Mucosa of rectum (tissue), 2 donors: ENCODE results near the gene STYX.
"Not testable (repeated sequence)": the region's sequence is repeated elsewhere in the genome, so short reads cannot be mapped to it uniquely, and the experiment has no call there.

Source experiments
- H3K27ac ChIP-seq, 2 donors: one replicate each; pipeline ENCODE4 v1.7.0; 2013; ENCODE audit warnings: inconsistent platforms in 2 of 2, low read depth in 2 of 2, low read length in 2 of 2
- H3K27me3 ChIP-seq, 2 donors: one replicate each; pipeline ENCODE4 v1.7.0; 2013; ENCODE audit warnings: low read length in 2 of 2; ENCODE audit not compliant: control insufficient read depth in 2 of 2, insufficient read depth in 2 of 2
- H3K36me3 ChIP-seq, 2 donors: one replicate each; pipeline ENCODE4 v1.7.0; 2013; ENCODE audit warnings: low read length in 2 of 2; ENCODE audit not compliant: control insufficient read depth in 2 of 2, insufficient read depth in 2 of 2
- H3K4me1 ChIP-seq, 2 donors: one replicate each; pipeline ENCODE4 v1.7.0; 2013; ENCODE audit warnings: low read length in 2 of 2, mild to moderate bottlenecking in 1 of 2; ENCODE audit not compliant: control insufficient read depth in 2 of 2, insufficient read depth in 2 of 2
- H3K4me3 ChIP-seq, 2 donors: one replicate each; pipeline ENCODE4 v1.7.0; 2013; ENCODE audit warnings: low read length in 2 of 2
- H3K9ac ChIP-seq, 2 donors: one replicate each; pipeline ENCODE4 v1.7.0; 2013; ENCODE audit warnings: low read length in 2 of 2, low read depth in 1 of 2, mild to moderate bottlenecking in 1 of 2
- H3K9me3 ChIP-seq, 2 donors: one replicate each; pipeline ENCODE4 v1.7.0; 2013; ENCODE audit warnings: low read length in 2 of 2; ENCODE audit not compliant: control insufficient read depth in 2 of 2
- donor health status: healthy.
- donor health status: Normal muscosa, but diverticular disease.

STYX gene

GRCh38 chr14:52724360-52724644 lies 5.7 kb upstream of the STYX start:
- Histone ChIP-seq H3K36me3 (peaks cover 36 to 44% of the 10 kb centered on the region in 2 donors), H3K9ac (no peak overlapping the region), H3K4me3 (no peak overlapping the region)

GRCh38 chr14:52727509-52727908 lies 2.5 kb upstream of the STYX start:
- not testable (repeated sequence) for H3K27me3 ChIP-seq, H3K9me3 ChIP-seq, H3K9ac ChIP-seq, H3K27ac ChIP-seq, H3K4me1 ChIP-seq, H3K4me3 ChIP-seq
- peaks cover 22 to 29% of the 10 kb centered on the region in 2 donors for H3K36me3 ChIP-seq

More at GRCh38 chr14:52724360-52724644, 5.7 kb upstream of the STYX start:
- Histone ChIP-seq H3K27ac (no peak overlapping the region), H3K9me3 (no peaks in the 10 kb centered on the region), H3K27me3 (no peaks in the 10 kb centered on the region), H3K4me1 (no peaks in the 10 kb centered on the region)

- peaks cover 11 to 22% of the 10 kb centered on the region in 2 donors for H3K36me3 ChIP-seq
- not testable (repeated sequence) for H3K9ac ChIP-seq, H3K27me3 ChIP-seq, H3K4me3 ChIP-seq, H3K27ac ChIP-seq, H3K4me1 ChIP-seq, H3K9me3 ChIP-seq
These were observed 931 bp upstream of the STYX start for GRCh38 chr14:52729035-52729434.

GRCh38 chr14:52729585-52729924 lies 411 bp upstream of the STYX start:
- H3K4me1 ChIP-seq, result no peaks in the 10 kb centered on the region
- H3K9me3 ChIP-seq, result no peaks in the 10 kb centered on the region
- peak overlapping the region in 1 of 2 donors; percentile 32 for H3K9ac ChIP-seq
- H3K27ac ChIP-seq, result peak overlapping the region; percentile 1 to 38
- peak overlapping the region; percentile 56 to 73 for H3K4me3 ChIP-seq
- H3K27me3 ChIP-seq, result no peaks in the 10 kb centered on the region
- H3K36me3 ChIP-seq, result peaks cover 7 to 17% of the 10 kb centered on the region in 2 donors

GRCh38 chr14:52730709-52731111 lies 744 bp downstream of the STYX start:
- Histone ChIP-seq H3K27me3 (no peaks in the 10 kb centered on the region), H3K4me1 (no peaks in the 10 kb centered on the region), H3K27ac (peak overlapping the region; percentile 84 to 88), H3K9ac (peak overlapping the region; percentile 92 to 96), H3K4me3 (peak overlapping the region; percentile 88 to 91), H3K9me3 (no peaks in the 10 kb centered on the region), H3K36me3 (peaks cover 3 to 8% of the 10 kb centered on the region in 2 donors)

- H3K27ac ChIP-seq, result no peak overlapping the region
- no peaks in the 10 kb centered on the region for H3K4me1 ChIP-seq
- no peaks in the 10 kb centered on the region for H3K9me3 ChIP-seq
- no peaks in the 10 kb centered on the region for H3K27me3 ChIP-seq
- H3K36me3 ChIP-seq, result peaks cover 0 to 5% of the 10 kb centered on the region in 2 donors
- H3K4me3 ChIP-seq, result no peak overlapping the region
- no peak overlapping the region for H3K9ac ChIP-seq
These were observed 3.9 kb downstream of the STYX start for GRCh38 chr14:52733824-52734223.

GRCh38 chr14:52735921-52736489 lies 6.0 kb downstream of the STYX start:
- peaks cover 0 to 5% of the 10 kb centered on the region in 2 donors for H3K36me3 ChIP-seq
- no peaks in the 10 kb centered on the region for H3K9me3 ChIP-seq
- no peak overlapping the region for H3K9ac ChIP-seq
- H3K27me3 ChIP-seq, result no peaks in the 10 kb centered on the region
- H3K4me3 ChIP-seq, result no peak overlapping the region
- H3K27ac ChIP-seq, result no peak overlapping the region
- H3K4me1 ChIP-seq, result no peaks in the 10 kb centered on the region

GRCh38 chr14:52738409-52738808 lies 8.4 kb downstream of the STYX start:
- Histone ChIP-seq H3K27me3 (no peaks in the 10 kb centered on the region), H3K36me3 (peaks cover 0 to 1% of the 10 kb centered on the region in 2 donors), H3K9ac (no peak overlapping the region), H3K9me3 (no peaks in the 10 kb centered on the region), H3K27ac (no peak overlapping the region), H3K4me3 (no peak overlapping the region), H3K4me1 (no peaks in the 10 kb centered on the region)

- Histone ChIP-seq H3K36me3 (peaks cover 0 to 6% of the 10 kb centered on the region in 2 donors), H3K4me3 (no peak overlapping the region), H3K9ac (no peak overlapping the region), H3K27me3 (no peaks in the 10 kb centered on the region), H3K27ac (no peak overlapping the region), H3K9me3 (no peaks in the 10 kb centered on the region), H3K4me1 (no peaks in the 10 kb centered on the region)
These were observed 10.8 kb downstream of the STYX start for GRCh38 chr14:52740751-52741150.

GRCh38 chr14:52741865-52742264 lies 11.9 kb downstream of the STYX start:
- no peak overlapping the region for H3K9ac ChIP-seq
- no peaks in the 10 kb centered on the region for H3K9me3 ChIP-seq
- H3K27ac ChIP-seq, result peak overlapping the region; percentile 70 to 75

More at GRCh38 chr14:52741865-52742264, 11.9 kb downstream of the STYX start:
- peaks cover 6 to 9% of the 10 kb centered on the region in 2 donors for H3K36me3 ChIP-seq
- no peaks in the 10 kb centered on the region for H3K4me1 ChIP-seq
- H3K27me3 ChIP-seq, result no peaks in the 10 kb centered on the region
- H3K4me3 ChIP-seq, result peak overlapping the region in 1 of 2 donors; percentile 13
